ENCODE measurements around the gene FAM170B.
A peak's percentile ranks its signal among the peaks of the same experiment; 100 is the strongest.

Gene FAM170B

DNA sequence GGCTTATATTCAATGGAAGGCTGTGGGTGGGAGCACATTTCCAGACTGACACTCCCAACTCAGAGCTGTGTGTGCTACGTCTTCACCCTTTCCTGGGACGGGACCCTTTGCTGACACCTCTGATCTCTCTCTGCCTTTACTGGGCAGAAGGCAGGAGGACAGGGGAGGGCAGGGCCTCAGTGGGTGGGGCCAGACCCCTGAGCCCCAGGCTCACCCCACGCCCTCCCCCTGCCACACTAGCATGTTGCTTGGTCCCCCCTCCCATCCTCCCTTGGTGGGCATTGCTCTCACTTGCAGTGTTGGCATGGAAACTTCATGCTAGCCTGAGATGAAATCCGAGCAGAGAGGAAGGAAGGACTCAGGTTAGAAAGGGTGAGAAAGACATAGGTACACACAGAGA, 36.0 kb upstream of the FAM170B start:
- no peak for DNase-seq (ENCODE audit: low spot score)

- no peak for DNase-seq (ENCODE audit: low spot score)
Observed at GRCh38 chr10:49168831-49169500, 35.1 kb upstream of the FAM170B start.

DNA sequence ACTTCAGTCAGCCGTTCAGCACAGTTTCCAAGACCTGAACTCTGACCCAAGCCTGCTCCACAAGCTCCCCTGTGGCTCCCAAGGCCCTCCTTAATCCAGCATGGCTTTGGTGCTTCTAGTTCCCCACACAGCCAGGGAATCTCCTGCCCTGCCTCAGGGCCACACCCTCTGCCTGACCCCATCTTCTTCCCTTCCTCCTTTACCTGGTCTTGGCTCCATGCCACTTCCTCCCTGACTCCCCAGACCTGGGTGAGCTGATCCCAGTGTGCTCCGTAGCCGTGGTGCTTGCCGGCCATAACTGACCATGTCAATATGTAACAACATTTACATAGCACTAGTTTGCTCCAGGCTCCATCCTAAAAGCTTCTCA, 34.3 kb upstream of the FAM170B start:
- DNase-seq (ENCODE audit: low spot score): no peak

DNA sequence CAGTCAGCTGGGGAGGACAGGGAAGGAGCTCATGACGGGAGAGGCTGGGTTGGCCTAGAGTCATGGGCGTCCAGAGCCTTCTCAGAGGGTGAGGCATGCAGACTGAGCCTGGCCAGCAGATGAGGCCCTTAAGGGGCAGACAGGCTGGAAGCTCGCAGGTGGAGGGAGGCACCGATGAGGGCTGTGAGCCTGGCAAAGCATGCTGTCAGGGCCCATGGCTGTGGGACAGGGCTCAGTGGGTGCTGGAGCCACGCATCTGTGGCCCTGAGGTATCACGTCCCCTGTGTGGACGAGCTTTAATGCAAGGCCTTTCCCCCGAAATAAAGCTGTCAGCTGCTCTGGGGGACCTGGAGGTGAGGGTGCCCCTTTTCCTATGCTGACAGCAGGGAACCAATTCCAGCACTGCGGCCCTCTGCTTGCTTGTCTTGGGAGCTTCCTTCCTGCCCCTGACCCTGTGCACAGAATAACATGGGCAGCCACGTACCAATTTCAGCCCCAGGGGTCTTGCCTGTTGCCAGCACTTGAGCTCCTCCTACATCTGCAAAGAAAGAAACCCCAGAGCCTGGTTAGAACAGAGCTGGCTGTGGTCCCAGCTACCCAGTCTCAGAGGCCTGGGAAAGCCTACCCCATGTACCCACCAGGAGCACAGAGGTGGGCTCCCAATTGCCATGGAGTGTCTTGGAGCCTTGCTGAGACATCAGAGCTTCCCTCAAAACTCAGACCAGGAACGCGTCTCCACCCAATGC, 33.8 kb upstream of the FAM170B start:
- no peak for DNase-seq (ENCODE audit: low spot score)

- DNase-seq (ENCODE audit: low spot score): no peak
Observed at GRCh38 chr10:49166484-49167400, 32.9 kb upstream of the FAM170B start.

GRCh38 chr10:49165821-49166483, 32.1 kb upstream of the FAM170B start:
- no peak for DNase-seq (ENCODE audit: low spot score)

DNA sequence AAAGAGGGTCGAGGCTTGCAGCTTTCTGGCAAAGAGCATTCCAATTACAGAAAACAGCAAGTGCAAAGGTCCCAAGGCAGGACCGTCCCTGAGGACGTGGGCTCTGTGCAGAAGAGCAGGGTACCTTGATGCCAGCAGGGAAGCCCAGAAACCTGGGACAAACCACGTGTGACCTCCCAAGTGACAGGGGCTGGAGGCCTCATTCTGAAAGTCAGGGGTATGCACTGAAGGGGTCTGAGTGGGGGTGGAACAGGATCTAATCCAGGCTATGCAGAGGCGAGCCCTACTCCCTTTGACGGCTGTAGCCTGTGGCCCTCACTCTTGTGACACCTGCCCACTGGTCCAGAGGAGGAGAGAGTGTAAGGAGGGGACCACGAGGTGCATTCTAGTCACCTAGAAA, 31.4 kb upstream of the FAM170B start:
- DNase-seq (ENCODE audit: low spot score): no peak

DNA sequence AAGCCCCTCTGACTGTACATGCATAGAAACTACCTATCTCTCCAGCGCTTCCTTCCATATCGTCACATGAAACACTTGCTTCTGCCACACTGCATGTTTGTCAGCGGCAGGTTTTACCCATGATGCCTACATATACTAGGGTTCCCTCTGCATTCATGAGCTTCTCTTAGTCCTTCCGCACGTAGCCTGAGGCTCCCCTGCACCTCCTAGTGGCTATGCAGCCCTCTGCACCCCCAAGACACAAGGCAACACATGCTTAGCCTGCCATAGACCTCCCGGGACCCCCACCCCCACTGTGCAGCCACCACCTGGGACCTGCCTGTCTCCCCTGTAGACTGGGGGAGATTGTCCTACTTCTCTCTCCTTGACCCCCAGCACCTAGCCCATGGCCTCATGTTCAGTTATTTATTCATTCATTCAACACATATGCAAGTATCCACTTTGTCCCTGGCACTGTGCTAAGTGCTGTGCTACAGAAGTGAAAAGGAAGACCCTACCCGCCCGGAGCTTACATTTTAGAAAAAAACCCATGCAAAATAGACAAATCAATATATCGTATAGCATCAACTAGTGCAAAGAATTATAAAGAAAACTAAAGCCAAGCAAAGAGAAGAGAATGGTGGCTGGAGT, 30.9 kb upstream of the FAM170B start:
- DNase-seq (ENCODE audit: low spot score): peak; percentile 67

- peak; percentile 86 for DNase-seq (ENCODE audit: low spot score)
Observed at GRCh38 chr10:49163741-49164140, 29.9 kb upstream of the FAM170B start.

GRCh38 chr10:49162761-49163310, 29.0 kb upstream of the FAM170B start:
- no peak for DNase-seq (ENCODE audit: low spot score)

GRCh38 chr10:49162063-49162462, 28.2 kb upstream of the FAM170B start:
- DNase-seq (ENCODE audit: low spot score): no peak

GRCh38 chr10:49161411-49161997, 27.7 kb upstream of the FAM170B start:
- peak; percentile 77 for DNase-seq (ENCODE audit: low spot score)

GRCh38 chr10:49160814-49161213, 27.0 kb upstream of the FAM170B start:
- no peak for DNase-seq (ENCODE audit: low spot score)

DNA sequence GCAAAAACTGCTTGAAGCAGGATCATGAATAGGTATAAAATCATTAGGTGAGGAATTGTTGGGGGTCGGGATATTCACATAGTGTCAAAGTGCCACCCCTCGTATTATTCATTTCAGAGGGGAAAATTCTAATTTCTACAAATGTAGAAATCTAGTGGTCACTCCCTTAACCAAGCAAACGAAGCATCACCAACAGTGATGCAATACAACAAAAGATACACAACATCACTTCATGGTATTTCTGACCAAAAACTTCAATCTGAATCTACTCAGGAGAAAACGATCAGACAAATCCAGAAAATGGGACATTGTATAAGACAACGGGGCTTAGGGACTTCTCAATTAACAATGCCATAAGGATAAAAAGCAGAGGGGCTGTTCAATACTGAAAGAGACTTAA, 26.3 kb upstream of the FAM170B start:
- no peak for DNase-seq (ENCODE audit: low spot score)

GRCh38 chr10:49158915-49159314, 25.1 kb upstream of the FAM170B start:
- DNase-seq (ENCODE audit: low spot score): no peak

- DNase-seq (ENCODE audit: low spot score): no peak
Observed at GRCh38 chr10:49158404-49158803, 24.6 kb upstream of the FAM170B start.

- DNase-seq (ENCODE audit: low spot score): no peak
Observed at GRCh38 chr10:49157229-49157628, 23.4 kb upstream of the FAM170B start.

DNA sequence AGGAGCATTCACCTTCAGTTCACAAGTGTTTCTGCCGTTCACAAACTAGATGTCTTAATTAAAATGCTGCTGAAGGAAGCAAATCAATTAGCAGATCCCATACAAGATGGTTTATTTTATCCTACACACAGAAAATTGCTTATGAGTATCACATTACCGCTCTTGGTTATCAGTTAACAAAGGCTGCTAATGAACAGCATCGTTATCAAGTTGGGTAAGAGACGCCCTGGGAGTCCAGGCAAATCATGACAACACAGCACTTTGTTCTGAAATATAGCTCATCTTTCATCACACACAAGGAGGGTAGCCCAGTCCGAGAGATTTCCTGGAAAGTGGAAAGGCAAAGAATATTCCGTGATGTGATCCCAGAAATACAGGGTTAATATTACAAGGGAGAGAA, 20.8 kb upstream of the FAM170B start:
- no peak for DNase-seq (ENCODE audit: low spot score)

DNA sequence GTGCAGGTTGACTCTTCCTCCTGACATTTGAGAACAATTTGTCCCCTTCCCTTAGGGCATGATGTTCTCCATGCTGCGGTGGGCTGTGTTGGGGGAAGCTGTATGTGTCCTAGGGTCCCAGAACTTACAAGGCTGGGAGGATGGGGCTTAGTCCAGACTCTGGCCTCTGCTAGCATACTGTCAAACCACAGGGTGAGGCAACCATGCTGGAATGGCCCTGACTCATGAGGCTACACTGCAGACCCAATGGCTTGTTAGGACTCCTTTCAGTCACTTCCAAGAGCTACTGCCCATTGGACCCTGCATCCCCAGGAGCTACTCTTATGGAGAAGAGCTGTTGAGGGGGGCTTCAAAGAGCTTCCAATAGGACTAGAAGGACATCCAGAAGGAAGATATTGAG, 20.1 kb upstream of the FAM170B start:
- peak; percentile 63 for DNase-seq (ENCODE audit: low spot score)

DNA sequence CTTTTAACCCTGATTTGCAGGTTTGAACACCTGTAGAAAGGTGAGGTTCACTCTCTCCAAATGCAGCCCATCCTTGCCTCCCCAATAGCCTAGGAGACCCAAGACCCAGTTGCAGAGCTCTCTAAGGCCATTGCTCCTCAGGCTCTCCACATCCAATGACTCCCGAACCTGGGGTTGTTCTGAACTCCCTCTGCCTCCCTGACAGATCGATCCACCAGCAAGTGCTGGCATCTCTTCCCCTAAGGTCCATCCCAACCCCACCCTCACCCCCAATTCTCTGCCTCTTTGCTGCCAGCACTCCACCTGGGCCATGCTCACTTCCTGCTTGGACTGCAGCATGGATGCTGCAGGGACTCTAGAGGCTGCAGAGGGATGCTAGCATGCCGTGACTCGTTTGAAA, 19.3 kb upstream of the FAM170B start:
- no peak for DNase-seq (ENCODE audit: low spot score)

DNA sequence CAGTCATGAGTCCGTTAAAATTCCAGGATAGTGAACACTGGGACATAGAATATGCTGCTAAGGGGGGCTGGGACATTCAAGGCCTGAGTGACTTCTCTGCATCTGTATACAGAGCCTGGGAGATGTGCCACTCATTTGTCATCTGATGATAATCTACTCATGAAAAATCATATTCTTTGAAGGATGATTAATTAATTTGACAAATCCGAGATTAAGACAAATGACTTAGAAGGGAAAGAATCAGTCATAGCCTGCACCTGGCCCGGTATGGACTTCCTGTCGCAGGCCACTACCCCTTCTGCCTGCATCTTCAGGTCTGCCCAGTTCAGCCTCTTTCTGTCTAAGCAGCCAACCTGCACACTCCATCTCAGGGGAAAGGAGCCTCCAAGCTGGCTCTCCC, 18.8 kb upstream of the FAM170B start:
- no peak for DNase-seq (ENCODE audit: low spot score)
